Chondrocyte (in vitro differentiated cells): Measurements from ENCODE around the gene CLRN3. TPM values are rescaled to one million over a fixed set of nuclear protein-coding genes. Genes with fewer than 3 reads are reported as not detected.
A peak's percentile ranks its signal among the peaks of the same experiment; 100 is the strongest.

Experiments
- DNase-seq: peaks from one replicate; pipeline ENCODE4 v3.0.0; 2021; ENCODE audit warnings: mixed read lengths, low spot score
- H3K27ac Mint-ChIP-seq: one replicate; pipeline ENCODE4 v1.8.0; 2021; ENCODE audit warnings: mild to moderate bottlenecking, moderate library complexity, mixed read lengths; ENCODE audit not compliant: unreplicated experiment
- H3K27me3 Mint-ChIP-seq: 2 replicates; pipeline ENCODE4 v1.8.0; 2021; ENCODE audit warnings: low read depth, mixed read lengths
- H3K36me3 Mint-ChIP-seq: 2 replicates; pipeline ENCODE4 v1.8.0; 2021; ENCODE audit warnings: low read depth, mixed read lengths
- H3K4me1 Mint-ChIP-seq: 2 replicates; pipeline ENCODE4 v1.8.0; 2021; ENCODE audit warnings: low read depth, mild to moderate bottlenecking, mixed read lengths
- H3K4me3 Mint-ChIP-seq: one replicate; pipeline ENCODE4 v1.8.0; 2021; ENCODE audit warnings: mild to moderate bottlenecking, moderate library complexity, mixed read lengths; ENCODE audit not compliant: unreplicated experiment
- H3K9me3 Mint-ChIP-seq: 2 replicates; pipeline ENCODE4 v1.8.0; 2021; ENCODE audit warnings: low read depth, mixed read lengths
- total RNA-seq: library from RNA; stranded (reverse); gene quantifications from 3 replicates; pipeline ENCODE4 v1.2.1, GENCODE V29; 2021
- TF ChIP-seq, protein P1 (sequence below): fragments of 200-600 bp; sonication (generic); IDR thresholded peaks from 2 replicates; pipeline ENCODE4 v1.5.0; 2021; ENCODE audit warnings: antibody characterized with exemption, mild to moderate bottlenecking, moderate library complexity

CLRN3 gene
- total RNA-seq, 1 donor from 2014 or later = not detected

DNA sequence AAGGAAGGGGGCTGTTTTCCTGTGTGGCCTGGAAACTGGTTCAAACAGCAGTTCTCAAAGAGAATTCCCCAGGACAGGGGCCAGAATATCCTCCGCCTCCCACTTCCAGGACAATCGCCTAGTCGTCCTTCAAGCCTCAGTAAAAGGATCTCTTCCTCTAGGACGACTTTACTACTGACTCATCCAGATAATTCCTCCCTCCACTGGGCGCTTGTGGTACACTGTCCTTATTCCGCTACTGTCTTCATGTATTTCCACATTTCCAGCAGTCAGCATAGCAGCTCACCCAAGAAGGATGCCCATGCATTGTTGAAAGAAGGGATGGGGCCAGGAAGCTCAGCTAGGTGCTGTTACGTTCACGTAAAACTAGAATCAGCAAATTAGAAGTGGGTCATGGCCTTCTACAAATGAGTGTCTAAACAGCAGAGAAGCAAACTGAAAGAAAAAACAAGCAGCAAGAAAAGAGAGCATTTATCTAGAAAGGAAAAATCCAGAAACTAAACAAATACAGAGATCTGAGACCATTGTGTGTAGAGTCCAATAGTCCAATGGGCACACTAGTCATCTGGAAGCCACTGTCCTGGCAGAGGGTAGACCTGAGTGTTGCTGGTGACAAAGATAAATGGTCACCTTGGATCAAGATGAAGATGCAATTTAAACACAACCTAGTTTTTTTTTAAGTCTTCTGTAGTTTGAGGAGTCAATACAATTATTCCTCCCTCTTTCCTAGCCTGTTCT, 26.3 kb downstream of the CLRN3 start:
- TF ChIP-seq, protein P1, sequence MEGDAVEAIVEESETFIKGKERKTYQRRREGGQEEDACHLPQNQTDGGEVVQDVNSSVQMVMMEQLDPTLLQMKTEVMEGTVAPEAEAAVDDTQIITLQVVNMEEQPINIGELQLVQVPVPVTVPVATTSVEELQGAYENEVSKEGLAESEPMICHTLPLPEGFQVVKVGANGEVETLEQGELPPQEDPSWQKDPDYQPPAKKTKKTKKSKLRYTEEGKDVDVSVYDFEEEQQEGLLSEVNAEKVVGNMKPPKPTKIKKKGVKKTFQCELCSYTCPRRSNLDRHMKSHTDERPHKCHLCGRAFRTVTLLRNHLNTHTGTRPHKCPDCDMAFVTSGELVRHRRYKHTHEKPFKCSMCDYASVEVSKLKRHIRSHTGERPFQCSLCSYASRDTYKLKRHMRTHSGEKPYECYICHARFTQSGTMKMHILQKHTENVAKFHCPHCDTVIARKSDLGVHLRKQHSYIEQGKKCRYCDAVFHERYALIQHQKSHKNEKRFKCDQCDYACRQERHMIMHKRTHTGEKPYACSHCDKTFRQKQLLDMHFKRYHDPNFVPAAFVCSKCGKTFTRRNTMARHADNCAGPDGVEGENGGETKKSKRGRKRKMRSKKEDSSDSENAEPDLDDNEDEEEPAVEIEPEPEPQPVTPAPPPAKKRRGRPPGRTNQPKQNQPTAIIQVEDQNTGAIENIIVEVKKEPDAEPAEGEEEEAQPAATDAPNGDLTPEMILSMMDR = no peak
- Mint-ChIP-seq H3K4me1 (no peaks in the 10 kb centered on the region), H3K4me3 (no peak overlapping the region), H3K36me3 (peaks cover 11% of the 10 kb centered on the region), H3K27ac (no peak overlapping the region), H3K9me3 (peaks cover 31% of the 10 kb centered on the region), H3K27me3 (peaks cover 22% of the 10 kb centered on the region)
- no peak for DNase-seq

DNA sequence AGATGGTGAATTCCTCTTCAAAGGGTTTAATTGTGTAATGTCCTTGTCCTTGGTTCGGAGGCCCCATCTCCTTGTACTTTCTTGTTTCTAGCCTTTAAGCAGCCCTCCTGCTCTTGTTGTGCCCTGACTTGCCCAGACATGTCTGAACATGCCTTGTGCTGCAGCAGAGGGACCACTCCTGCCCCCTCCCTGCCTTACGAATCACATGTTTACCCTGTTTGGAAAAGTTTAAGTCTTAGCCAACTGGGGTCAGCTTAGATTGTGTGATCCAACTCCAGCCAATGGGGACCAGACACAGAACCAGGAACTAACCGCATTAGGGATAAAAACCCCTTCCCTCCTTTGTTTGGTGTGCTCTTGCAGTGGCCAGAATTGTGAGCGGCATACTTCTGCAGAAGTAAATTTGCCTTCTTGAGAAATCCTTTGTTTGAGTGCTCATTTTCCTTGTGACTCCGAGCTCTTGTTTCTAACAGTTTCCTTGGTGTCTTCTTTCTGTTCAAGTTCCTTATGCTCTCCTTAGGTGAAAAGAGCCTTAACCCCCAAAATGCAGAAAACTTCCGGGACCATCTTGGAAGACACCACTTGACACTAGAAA, 29.4 kb downstream of the CLRN3 start:
- H3K27ac Mint-ChIP-seq = peak overlapping the region; percentile 68
- peaks cover 12% of the 10 kb centered on the region for H3K27me3 Mint-ChIP-seq
- H3K4me3 Mint-ChIP-seq = no peak overlapping the region
- H3K36me3 Mint-ChIP-seq = peaks cover 7% of the 10 kb centered on the region
- TF ChIP-seq, protein P1 = no peak
- H3K9me3 Mint-ChIP-seq = peaks cover 17% of the 10 kb centered on the region
- DNase-seq = no peak
- H3K4me1 Mint-ChIP-seq = no peaks in the 10 kb centered on the region

- no peak for DNase-seq
- peaks cover 7% of the 10 kb centered on the region for H3K36me3 Mint-ChIP-seq
- peaks cover 14% of the 10 kb centered on the region for H3K9me3 Mint-ChIP-seq
- H3K27ac Mint-ChIP-seq = no peak overlapping the region
- H3K27me3 Mint-ChIP-seq = peaks cover 2% of the 10 kb centered on the region
- H3K4me1 Mint-ChIP-seq = no peaks in the 10 kb centered on the region
- H3K4me3 Mint-ChIP-seq = no peak overlapping the region
- TF ChIP-seq, protein P1 = no peak
Observed at GRCh38 chr10:127860592-127860991, 32.1 kb downstream of the CLRN3 start.

- peaks cover 11% of the 10 kb centered on the region for H3K27me3 Mint-ChIP-seq
- TF ChIP-seq, protein P1 = no peak
- H3K36me3 Mint-ChIP-seq = no peaks in the 10 kb centered on the region
- peaks cover 4% of the 10 kb centered on the region for H3K9me3 Mint-ChIP-seq
- H3K4me3 Mint-ChIP-seq = no peak overlapping the region
- H3K27ac Mint-ChIP-seq = no peak overlapping the region
- no peak for DNase-seq
- H3K4me1 Mint-ChIP-seq = peaks cover 2% of the 10 kb centered on the region
Observed at GRCh38 chr10:127855976-127856375, 36.8 kb downstream of the CLRN3 start.

DNA sequence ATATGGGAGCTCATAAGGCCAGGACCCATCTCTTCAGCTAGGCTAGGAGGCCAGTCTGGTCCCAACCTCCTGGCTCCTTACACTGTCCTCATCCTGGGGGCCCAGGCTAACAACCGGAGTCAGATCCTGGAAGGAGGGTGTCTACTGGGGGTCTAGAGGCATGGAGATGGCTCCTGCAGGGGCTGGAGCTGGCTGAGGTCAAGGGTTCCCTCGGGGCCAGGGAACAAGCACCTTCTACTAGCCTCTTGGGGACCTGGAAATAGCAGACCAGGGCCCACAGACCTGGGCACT, 37.2 kb downstream of the CLRN3 start:
- no peak for DNase-seq
- TF ChIP-seq, protein P1 = no peak
- Mint-ChIP-seq H3K27ac (no peak overlapping the region), H3K36me3 (no peaks in the 10 kb centered on the region), H3K4me3 (no peak overlapping the region), H3K27me3 (peaks cover 11% of the 10 kb centered on the region), H3K9me3 (peaks cover 4% of the 10 kb centered on the region), H3K4me1 (peaks cover 2% of the 10 kb centered on the region)
